ENCODE results near the gene CEPT1.
"Not testable (repeated sequence)": the region's sequence is repeated elsewhere in the genome, so short reads cannot be mapped to it uniquely, and the experiment has no call there.

The CEPT1 gene

GRCh38 chr1:111139956-111140679, at the start of gene CEPT1, which contains the start of gene DRAM2:
Gene CEPT1 (plus strand): TSS chr1:111140223. CDS start chr1:111147715, 7,492 bp downstream.
Gene DRAM2 (minus strand): TSS chr1:111140093. CDS start chr1:111131554, 8,539 bp downstream.
- DNase-seq (peak; percentile 95), ATAC-seq (peak; percentile 91)

- DNase-seq, ATAC-seq: not testable (repeated sequence)
These were observed 44.6 kb upstream of the CEPT1 start for GRCh38 chr1:111095421-111095820.

DNA sequence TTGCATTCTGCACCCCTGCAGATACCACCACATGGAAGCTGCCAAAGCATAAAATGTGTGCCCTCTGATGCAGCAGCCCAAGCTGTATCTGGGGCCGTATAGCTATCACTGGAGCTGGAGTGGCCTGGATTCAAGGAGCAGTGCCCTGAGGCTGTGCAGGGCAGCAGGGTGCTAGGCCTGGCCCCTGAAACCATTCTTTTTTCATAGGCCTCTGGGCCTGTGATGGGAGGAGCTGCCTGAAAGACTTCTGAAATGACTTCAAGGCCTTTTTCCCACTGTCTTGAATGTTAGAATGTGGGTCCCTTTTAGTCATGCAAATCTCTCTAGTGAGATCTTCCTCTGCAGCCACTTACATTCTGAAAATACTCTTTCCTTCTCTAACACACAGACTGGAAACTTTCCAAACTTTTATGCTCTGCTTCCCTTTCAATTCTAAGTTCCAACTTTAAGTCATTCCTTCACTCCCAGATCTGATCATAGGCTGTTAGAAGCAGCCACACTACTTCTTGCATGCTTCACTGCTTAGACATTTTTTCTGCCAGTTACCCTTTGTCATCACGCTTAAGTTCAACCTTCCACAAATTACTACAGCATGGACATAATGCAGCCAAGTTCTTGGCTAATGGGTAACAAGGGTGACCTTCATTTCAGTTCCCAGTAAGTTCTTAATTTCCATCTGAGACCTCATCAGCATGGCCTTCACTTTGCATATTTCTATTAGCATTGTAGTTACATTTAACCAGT, 42.5 kb upstream of the CEPT1 start:
- ATAC-seq (no peak), DNase-seq (no peak)

DNA sequence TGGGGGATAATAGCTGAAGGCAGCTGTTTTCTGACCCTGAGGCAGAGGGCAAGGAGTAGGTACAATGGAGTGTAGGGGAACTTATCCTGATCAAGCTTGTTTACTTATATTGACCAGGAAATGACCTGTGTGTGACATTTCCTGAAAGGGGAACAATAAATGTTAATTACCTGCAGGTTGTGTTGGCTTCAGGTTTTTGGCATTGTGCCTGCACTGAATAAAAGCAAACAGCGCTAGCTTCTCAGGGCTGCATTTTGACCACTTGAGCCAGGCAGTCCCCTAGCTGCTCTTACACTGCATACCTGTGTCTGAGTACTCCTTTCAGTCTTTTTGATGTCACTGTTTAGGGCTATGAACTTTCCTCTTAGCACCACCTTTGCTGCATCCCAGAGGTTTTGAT, 40.7 kb upstream of the CEPT1 start:
- ATAC-seq (no peak), DNase-seq (no peak)

DNA sequence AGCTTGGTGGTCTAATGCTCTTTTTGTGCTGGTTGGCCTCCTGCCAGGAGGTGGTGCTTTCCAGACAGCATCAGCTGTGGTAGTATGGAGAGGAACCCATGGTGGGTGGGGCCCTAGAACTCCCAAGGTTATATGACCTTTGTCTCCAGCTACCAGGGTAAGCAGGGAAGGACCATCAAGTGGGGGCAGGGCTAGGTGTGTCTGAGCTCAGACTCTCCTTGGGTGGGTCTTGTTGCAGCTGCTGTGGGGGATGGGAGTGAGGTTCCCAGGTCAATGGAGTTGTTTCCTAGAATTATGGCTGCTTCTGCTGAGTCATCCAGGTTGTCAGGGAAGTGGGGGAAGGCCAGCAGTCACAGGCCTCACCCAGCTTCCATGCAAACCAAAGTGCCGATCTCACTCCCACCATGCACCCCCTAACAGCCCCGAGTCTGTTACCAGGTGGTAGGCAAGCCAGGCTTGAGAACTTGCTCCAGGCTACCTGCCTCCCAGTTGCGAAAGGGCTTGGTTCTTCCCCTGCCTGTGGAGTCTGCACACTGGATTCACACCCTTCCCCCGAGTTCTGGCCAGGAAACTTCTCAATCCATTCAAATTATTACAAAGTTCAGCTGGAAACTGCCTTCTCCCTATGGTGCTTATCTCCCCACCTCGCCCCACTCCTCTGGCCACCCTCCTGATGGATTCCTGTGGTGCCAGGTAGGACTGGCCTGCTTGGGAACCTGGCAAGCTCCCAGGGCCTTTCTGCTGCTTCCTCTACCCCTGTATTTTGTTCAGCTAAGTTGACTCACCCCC, 38.0 kb upstream of the CEPT1 start:
- DNase-seq (no peak), ATAC-seq (no peak)

DNA sequence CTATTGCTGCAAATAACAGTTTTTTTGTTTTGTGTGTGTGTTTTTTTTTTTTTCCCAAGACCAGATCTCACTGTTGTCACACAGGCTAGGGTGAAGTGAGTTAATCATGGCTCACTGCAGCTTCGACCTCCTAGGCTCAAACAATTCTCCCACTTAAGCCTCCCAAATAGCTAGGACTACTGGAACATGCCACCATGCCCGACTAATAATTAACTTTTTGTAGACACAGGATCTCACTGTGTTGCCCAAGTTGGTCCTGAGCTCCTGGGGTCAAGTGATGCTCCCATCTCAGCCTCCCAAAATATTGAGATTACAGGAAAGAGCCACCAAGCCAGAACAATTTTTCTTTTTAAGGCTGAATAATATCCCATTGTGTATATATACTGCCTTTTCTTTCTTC, 35.0 kb upstream of the CEPT1 start:
- ATAC-seq (no peak), DNase-seq (no peak)

DNA sequence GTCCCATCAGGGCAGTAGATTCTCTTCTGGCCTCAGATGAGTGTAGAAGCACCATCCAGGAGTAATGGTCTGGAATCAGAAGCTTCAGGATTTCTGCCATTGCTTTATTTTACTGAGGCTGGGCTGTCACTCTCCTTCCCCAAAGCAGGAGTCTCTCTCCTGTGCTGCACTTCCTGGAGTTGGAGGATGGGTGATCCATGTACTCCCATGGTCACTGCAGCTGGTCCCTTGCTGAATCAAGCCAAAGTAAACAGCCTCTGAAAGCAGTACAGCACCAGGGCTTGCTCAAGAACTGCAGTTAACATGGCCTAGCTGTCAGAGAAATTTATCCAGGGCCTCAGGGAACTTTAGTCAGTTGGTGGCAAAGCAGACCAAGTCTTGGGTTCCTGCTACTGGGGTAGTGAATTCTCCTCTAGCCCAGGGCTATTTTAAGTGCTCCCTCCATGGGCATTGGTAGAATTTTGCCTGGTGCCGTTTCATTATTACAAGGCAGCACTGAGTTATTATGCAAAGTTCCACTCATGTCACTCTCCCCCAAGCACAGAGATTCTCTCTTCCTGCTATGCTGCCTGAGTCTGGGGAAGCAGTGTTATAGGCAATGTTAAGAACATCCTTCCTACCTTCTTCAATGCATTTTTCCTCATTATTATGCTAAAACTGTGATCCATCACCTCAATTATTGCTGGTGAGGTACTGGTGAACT, 29.7 kb upstream of the CEPT1 start:
- DNase-seq: no peak
- no peak for ATAC-seq

GRCh38 chr1:111116496-111116895, 23.5 kb upstream of the CEPT1 start:
- DNase-seq: no peak
- ATAC-seq: no peak

DNA sequence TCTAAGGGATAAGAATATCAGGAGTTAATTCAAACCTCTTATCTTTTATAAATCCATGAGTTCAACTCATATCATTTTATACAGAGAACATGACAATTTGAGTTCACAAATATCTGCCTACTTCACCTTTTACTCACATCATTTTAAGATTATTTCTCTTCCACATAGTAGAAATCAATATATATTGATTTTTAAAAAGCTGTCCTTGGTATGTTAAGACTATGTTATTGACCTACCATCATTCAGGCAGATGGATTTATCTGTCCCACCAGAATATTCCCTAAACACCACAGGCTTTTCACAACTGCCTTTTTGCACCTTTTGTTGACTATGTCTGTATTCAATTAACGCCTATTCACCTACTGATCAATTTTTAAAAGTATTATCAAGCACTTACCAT, 13.7 kb upstream of the CEPT1 start:
- no peak for DNase-seq
- ATAC-seq: no peak

DNA sequence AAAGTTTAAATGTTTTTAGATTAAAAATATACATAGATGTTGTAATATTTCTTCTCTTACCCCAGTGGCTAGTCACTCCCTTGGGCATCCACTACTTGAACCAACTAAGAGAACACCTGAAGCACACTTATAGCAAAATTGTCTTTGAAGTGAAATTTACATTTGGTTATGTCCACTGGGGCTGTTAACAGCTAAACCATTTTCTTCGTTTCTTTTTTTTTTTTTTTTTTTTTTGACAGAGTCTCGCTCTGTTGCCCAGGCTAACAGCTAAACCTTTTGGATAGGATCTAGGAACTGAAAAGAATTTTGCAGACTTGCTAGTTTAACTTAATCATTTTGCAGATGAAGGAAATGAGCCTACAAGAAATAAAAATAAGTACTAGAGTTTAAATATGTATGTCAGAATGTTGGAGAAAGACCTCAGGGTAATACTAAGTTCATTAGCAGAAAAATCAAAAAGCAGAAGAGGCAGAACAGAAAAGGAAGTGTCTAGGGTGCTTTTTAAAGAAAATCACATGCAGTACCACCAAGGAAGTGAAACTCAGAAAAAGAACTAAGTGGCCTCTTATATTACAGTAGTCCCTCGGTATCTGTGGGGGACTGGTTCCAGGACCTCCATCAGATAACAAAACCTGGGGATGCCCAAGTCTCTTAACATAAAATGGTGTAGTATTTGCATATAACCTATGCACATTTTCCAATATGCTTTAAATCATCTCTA, 11.9 kb upstream of the CEPT1 start:
- peak; percentile 70 for ATAC-seq
- no peak for DNase-seq

GRCh38 chr1:111129376-111129775, 10.6 kb upstream of the CEPT1 start:
- no peak for ATAC-seq
- no peak for DNase-seq

GRCh38 chr1:111131693-111132092, 8.3 kb upstream of the CEPT1 start:
- no peak for DNase-seq
- ATAC-seq: no peak

- DNase-seq: no peak
- no peak for ATAC-seq
These were observed 6.2 kb upstream of the CEPT1 start for GRCh38 chr1:111133866-111134265.

DNA sequence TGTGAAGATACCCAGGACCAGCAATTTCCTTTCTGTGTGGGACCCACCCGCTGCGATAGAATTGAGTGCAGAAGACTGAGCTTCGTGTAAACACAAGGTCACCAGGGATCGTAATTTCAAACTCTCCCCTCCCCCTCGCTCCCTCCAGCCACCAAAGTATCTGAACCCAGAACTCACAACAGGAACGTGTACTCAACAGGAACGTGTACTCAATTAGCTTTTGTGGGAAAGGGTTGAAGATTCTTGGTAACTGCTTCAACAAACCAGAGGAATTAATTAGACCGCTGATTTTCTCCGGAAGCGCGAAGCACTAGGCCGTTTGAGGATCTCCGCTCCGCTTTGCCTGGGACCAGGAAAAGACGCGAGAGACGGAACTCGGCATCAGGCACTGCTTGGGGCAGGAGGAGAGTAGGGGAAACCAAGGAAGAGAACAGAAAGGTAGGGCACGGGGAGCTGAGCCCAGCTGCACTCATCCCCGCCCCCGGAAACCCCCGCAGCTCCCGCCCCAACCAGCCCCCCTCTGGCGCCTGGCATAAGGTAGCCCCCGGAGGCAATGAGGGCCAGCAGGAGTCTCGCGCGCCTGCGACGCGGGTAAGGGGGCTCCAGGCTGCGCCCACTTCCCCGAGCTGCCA, 583 bp upstream of the CEPT1 start:
- ATAC-seq: peak; percentile 65
- DNase-seq: peak; percentile 63

- DNase-seq (no peak), ATAC-seq (no peak)
These were observed 601 bp downstream of the CEPT1 start for GRCh38 chr1:111140680-111140967.

- ATAC-seq (no peak), DNase-seq (no peak)
These were observed 1.5 kb downstream of the CEPT1 start for GRCh38 chr1:111141245-111142220.

- ATAC-seq (no peak), DNase-seq (no peak)
These were observed 2.4 kb downstream of the CEPT1 start for GRCh38 chr1:111142356-111142975.

DNA sequence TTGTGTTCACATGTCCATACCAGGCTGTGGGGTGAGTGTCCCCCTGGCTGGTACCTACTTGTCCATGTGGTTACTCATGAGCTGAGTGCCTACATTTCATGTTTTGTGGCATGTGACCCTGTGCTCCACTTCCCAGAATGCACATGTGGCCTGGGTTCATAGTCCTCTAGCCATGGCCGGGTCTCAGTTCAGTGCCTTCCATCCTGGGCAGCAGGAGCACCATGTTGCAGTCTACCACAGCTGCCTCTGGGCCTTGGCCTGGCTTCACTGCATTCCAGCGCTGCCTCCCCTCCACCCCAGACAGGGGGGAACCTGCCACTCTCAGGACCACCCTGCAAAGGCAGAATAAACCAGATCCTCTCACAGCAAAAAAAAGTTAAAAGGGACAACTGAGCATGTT, 5.5 kb downstream of the CEPT1 start:
- ATAC-seq (no peak), DNase-seq (no peak)

DNA sequence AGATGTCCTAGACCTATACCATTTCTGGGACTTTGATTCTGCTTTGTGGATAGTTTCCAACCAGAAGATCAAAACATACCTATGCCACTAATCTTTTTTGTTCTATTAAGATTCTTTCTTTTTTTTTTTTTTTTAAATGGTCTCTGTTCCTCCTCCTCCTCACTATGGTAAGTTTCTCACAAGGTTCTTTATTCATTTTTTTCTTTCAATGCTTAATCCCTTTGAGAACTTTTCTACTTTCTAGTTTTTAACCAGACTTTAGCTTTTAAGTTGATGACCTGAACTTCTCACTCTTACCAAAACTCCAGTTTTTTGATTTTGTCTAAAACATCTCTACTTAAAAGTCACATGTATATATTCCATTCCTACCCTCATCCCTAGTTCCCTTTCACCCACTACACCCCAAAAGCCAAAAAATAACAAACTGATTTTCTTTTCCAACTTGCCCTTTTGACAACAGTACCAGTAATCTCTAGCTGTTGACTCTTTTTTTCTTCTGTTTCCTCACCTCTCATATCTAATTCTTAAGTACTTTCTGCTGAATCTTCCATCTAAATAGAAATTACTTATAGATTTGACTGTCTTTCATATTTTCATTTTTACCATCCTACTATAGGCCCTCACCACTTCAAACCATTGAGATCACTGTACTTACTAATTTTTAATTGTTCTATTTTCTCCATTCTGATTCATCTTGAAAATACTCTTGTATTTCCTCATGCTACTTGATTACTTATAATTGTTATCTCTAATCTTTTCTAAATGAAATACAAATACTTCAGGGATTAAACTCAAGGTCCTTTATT, 6.1 kb downstream of the CEPT1 start:
- no peak for ATAC-seq
- no peak for DNase-seq

Measured in stimulated activated naive CD8-positive, alpha-beta T cell treated with anti-CD3 and anti-CD28 coated beads, Interleukin-15, Interleukin-2, amounts not matched to agents 100 U/mL and 50 U/mL, for 24 hours (primary cell).